Measurements from ENCODE around the gene ZDHHC4. TPM values are rescaled to one million over a fixed set of nuclear protein-coding genes. Genes with fewer than 3 reads are reported as not detected.
A peak's percentile ranks its signal among the peaks of the same experiment; 100 is the strongest.
"Not testable (repeated sequence)": the region's sequence is repeated elsewhere in the genome, so short reads cannot be mapped to it uniquely, and the experiment has no call there.

Gene ZDHHC4
- total and polyA plus RNA-seq, 8 donors: 4.1 to 78.4 (median 43.9) TPM

DNA sequence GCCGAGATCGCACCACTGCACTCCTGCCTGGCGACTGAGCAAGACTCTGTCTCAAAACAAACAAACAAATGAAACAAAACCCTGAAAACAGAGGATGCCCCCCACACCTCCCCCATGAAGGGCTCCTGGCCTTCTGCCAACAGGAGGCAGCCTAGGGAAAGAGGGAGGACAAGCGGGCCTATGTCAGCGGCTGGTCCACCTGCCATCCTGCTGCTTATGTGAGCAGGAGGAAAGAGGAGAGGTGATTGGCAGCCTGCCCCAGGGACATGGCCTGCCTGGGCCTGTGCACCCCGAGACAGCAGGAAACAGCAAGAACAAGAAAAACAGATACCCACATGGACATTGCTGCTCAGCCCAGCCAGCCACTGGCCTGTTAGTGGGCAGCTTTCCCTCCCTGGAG is 50.8 kb downstream of the ZDHHC4 start:
- H3K27me3 ChIP-seq: no peaks in the 10 kb centered on the region
- no peaks in the 10 kb centered on the region for H3K9me3 ChIP-seq
- peaks cover 0 to 21% (median 12%) of the 10 kb centered on the region in 4 donors for H3K36me3 ChIP-seq
- intact Hi-C loops (cut with DNase I; ENCODE audit: low total_unique reads): no loop called here
- no peak for DNase-seq
- 80 to 86% (median 83%) methylated on average over 5 to 6 of the region's 6 CpGs for WGBS, 5 donors
- no peak for TF ChIP-seq POLR2AphosphoS5 (IDR thresholded peaks at IDR 0.05)
- no peak for TF ChIP-seq POLR2A (IDR thresholded peaks at IDR 0.05)
- TF ChIP-seq CTCF (IDR thresholded peaks at IDR 0.05): no peak
- no peak for TF ChIP-seq EP300 (IDR thresholded peaks at IDR 0.05)
- no peak overlapping the region for H3K4me3 ChIP-seq
- H3K4me1 ChIP-seq: no peaks in the 10 kb centered on the region
- H3K27ac ChIP-seq: no peak overlapping the region

DNA sequence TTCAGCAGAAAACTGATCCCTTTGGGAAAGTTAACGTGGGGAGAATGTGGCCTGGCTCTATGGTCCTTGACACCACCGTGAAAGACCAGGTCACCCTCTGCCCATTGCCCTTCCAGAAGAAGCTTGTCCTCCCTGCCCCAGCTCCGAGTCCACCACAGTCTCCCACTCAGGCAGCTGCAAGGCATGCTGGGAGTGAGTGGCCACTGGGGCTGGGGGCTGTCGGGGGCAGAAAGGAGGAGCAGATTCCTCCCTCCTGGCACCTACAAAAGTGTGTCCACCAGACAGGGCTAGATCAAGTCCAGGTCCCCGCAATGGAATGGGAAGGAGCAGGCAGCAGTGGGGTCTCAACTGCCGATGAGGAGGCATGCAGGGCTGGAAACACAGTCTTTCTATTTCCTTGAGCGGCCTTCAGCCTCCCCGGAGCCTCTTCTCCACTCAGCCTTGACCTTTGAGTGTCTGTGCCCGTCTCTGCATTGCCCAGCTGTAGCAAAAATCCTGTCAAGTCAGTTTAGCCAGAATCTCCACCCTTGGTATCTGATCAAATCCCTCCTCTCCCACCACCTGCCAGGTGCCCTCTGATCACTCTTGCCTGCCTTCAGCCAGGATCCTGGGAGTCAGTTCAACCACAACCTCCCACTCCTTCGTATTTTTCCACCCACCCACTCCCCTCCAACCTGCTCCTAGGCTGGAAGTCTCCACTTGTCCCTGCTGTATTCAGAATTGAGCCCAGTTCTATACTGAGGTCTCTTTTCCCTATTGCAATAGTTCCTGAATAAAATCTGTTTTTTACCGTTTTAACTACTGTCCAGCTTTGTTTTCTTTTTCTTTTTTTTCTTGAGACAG is 53.0 kb downstream of the ZDHHC4 start:
- Histone ChIP-seq H3K4me3 (no peak overlapping the region), H3K36me3 (peaks cover 0 to 3% (median 0%) of the 10 kb centered on the region in 4 donors), H3K27me3 (no peaks in the 10 kb centered on the region), H3K9me3 (no peaks in the 10 kb centered on the region), H3K4me1 (no peaks in the 10 kb centered on the region), H3K27ac (no peak overlapping the region)
- DNase-seq: no peak
- intact Hi-C loops (cut with DNase I; ENCODE audit: low total_unique reads): no loop called here
- TF ChIP-seq EP300 (IDR thresholded peaks at IDR 0.05) (no peak), POLR2A (IDR thresholded peaks at IDR 0.05) (no peak), CTCF (IDR thresholded peaks at IDR 0.05) (no peak), POLR2AphosphoS5 (IDR thresholded peaks at IDR 0.05) (no peak)
- WGBS, 5 donors: 58 to 64% (median 60%) methylated on average over 10 to 11 of the region's 11 CpGs

GRCh38 chr7:6631605-6632004 is 54.4 kb downstream of the ZDHHC4 start:
- TF ChIP-seq POLR2A (IDR thresholded peaks at IDR 0.05): no peak
- TF ChIP-seq CTCF (IDR thresholded peaks at IDR 0.05): no peak
- no peak for TF ChIP-seq EP300 (IDR thresholded peaks at IDR 0.05)
- no peak for TF ChIP-seq POLR2AphosphoS5 (IDR thresholded peaks at IDR 0.05)
- Histone ChIP-seq H3K9me3 (no peaks in the 10 kb centered on the region), H3K36me3 (no peaks in the 10 kb centered on the region), H3K4me3 (no peak overlapping the region), H3K27ac (no peak overlapping the region), H3K4me1 (peaks cover 4 to 12% (median 5%) of the 10 kb centered on the region in 4 donors), H3K27me3 (no peaks in the 10 kb centered on the region)
- DNase-seq: no peak
- intact Hi-C loops (cut with DNase I; ENCODE audit: low total_unique reads): no loop called here
- WGBS, 5 donors: 71 to 81% (median 73%) methylated on average over 6 to 7 of the region's 7 CpGs

- TF ChIP-seq POLR2AphosphoS5 (IDR thresholded peaks at IDR 0.05) (no peak), CTCF (IDR thresholded peaks at IDR 0.05) (no peak), POLR2A (IDR thresholded peaks at IDR 0.05) (no peak), EP300 (IDR thresholded peaks at IDR 0.05) (no peak)
- Histone ChIP-seq H3K27me3 (no peaks in the 10 kb centered on the region), H3K4me3 (no peak overlapping the region), H3K4me1 (peaks cover 16 to 30% (median 23%) of the 10 kb centered on the region in 4 donors), H3K27ac (no peak overlapping the region), H3K9me3 (no peaks in the 10 kb centered on the region), H3K36me3 (no peaks in the 10 kb centered on the region)
- intact Hi-C loops (cut with DNase I; ENCODE audit: low total_unique reads): no loop called here
- WGBS, 5 donors: 82 to 89% (median 85%) methylated on average over 8 of the region's 8 CpGs
- no peak for DNase-seq
Observed at GRCh38 chr7:6634021-6634420, 56.8 kb downstream of the ZDHHC4 start.

GRCh38 chr7:6634971-6635370 is 57.7 kb downstream of the ZDHHC4 start:
- H3K9me3 ChIP-seq; H3K36me3 ChIP-seq; intact Hi-C loops (cut with DNase I; ENCODE audit: low total_unique reads); DNase-seq; H3K4me3 ChIP-seq; H3K27me3 ChIP-seq: not testable (repeated sequence)
- peak overlapping the region in 2 of 5 donors; percentile 44 to 53 for H3K27ac ChIP-seq
- peaks cover 16 to 39% (median 29%) of the 10 kb centered on the region in 4 donors for H3K4me1 ChIP-seq
- WGBS, 5 donors: 82 to 100% (median 88%) methylated on average over 5 of the region's 5 CpGs
